WTC11 (cell line): ENCODE results near the gene SETD2.

Source experiments
- ATF1 ChIP-seq: sonication (generic); formaldehyde crosslinking; IDR thresholded peaks from 2 replicates; pipeline ENCODE4 v1.8.1; 2023; ENCODE audit warnings: mild to moderate bottlenecking, moderate library complexity, missing genetic modification reagents
- ATF3 ChIP-seq: sonication (generic); formaldehyde crosslinking; conservative IDR thresholded peaks from 2 replicates; pipeline ENCODE4 v1.8.1; 2022; ENCODE audit warnings: mild to moderate bottlenecking, missing genetic modification reagents
- CBFB ChIP-seq: sonication (generic); formaldehyde crosslinking; IDR thresholded peaks from 2 replicates; pipeline ENCODE4 v1.8.1; 2022; ENCODE audit warnings: mild to moderate bottlenecking, low read depth, missing genetic modification reagents
- CTCF ChIP-seq: fragments of 200-600 bp; IDR thresholded peaks from 2 replicates; pipeline ENCODE4 v1.8.0; 2022; ENCODE audit warnings: antibody characterized with exemption
- ESRRA ChIP-seq: sonication (generic); formaldehyde crosslinking; IDR thresholded peaks from 2 replicates; pipeline ENCODE4 v1.8.1; 2022; ENCODE audit warnings: mild to moderate bottlenecking, missing genetic modification reagents, borderline replicate concordance
- HMGXB4 ChIP-seq: sonication (generic); formaldehyde crosslinking; IDR thresholded peaks from 2 replicates; pipeline ENCODE4 v1.8.1; 2023; ENCODE audit warnings: mild to moderate bottlenecking, moderate library complexity, missing genetic modification reagents
- IRF2 ChIP-seq: sonication (generic); formaldehyde crosslinking; IDR thresholded peaks from 2 replicates; pipeline ENCODE4 v1.8.0; 2022; ENCODE audit warnings: low read depth, missing genetic modification reagents, borderline replicate concordance
- ZMAT4 ChIP-seq: fragments of 250-450 bp; sonication (Bioruptor Pico); IDR thresholded peaks from 2 replicates; pipeline ENCODE4 v1.9.0; 2021; ENCODE audit warnings: mild to moderate bottlenecking
- ZNF317 ChIP-seq: sonication (generic); formaldehyde crosslinking; IDR thresholded peaks from 2 replicates; pipeline ENCODE4 v1.8.1; 2023; ENCODE audit warnings: low read depth, mild to moderate bottlenecking, moderate library complexity, missing genetic modification reagents, borderline replicate concordance
- TF ChIP-seq, protein P1 (sequence below): sonication (generic); formaldehyde crosslinking; IDR thresholded peaks from 2 replicates; pipeline ENCODE4 v1.8.1; 2023; ENCODE audit warnings: mild to moderate bottlenecking, missing genetic modification reagents, moderate library complexity
- TF ChIP-seq, protein P2 (sequence below): sonication (generic); formaldehyde crosslinking; IDR thresholded peaks from 2 replicates; pipeline ENCODE4 v1.8.0; 2022; ENCODE audit warnings: missing genetic modification reagents

GRCh38 chr3:47121409-47121808, 42.5 kb downstream of the SETD2 start:
- TF ChIP-seq CTCF: no peak
- TF ChIP-seq ZMAT4 (CRISPR knock-in tag): no peak
- TF ChIP-seq ATF3 (CRISPR knock-in tag): no peak
- no peak for TF ChIP-seq CBFB (CRISPR knock-in tag)
- TF ChIP-seq, protein P1, sequence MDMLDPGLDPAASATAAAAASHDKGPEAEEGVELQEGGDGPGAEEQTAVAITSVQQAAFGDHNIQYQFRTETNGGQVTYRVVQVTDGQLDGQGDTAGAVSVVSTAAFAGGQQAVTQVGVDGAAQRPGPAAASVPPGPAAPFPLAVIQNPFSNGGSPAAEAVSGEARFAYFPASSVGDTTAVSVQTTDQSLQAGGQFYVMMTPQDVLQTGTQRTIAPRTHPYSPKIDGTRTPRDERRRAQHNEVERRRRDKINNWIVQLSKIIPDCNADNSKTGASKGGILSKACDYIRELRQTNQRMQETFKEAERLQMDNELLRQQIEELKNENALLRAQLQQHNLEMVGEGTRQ (CRISPR knock-in tag): no peak
- no peak for TF ChIP-seq ZNF317 (CRISPR knock-in tag)
- no peak for TF ChIP-seq ATF1 (CRISPR knock-in tag)
- TF ChIP-seq IRF2 (CRISPR knock-in tag): no peak
- TF ChIP-seq ESRRA (CRISPR knock-in tag): no peak
- no peak for TF ChIP-seq HMGXB4 (CRISPR knock-in tag)
- TF ChIP-seq, protein P2, sequence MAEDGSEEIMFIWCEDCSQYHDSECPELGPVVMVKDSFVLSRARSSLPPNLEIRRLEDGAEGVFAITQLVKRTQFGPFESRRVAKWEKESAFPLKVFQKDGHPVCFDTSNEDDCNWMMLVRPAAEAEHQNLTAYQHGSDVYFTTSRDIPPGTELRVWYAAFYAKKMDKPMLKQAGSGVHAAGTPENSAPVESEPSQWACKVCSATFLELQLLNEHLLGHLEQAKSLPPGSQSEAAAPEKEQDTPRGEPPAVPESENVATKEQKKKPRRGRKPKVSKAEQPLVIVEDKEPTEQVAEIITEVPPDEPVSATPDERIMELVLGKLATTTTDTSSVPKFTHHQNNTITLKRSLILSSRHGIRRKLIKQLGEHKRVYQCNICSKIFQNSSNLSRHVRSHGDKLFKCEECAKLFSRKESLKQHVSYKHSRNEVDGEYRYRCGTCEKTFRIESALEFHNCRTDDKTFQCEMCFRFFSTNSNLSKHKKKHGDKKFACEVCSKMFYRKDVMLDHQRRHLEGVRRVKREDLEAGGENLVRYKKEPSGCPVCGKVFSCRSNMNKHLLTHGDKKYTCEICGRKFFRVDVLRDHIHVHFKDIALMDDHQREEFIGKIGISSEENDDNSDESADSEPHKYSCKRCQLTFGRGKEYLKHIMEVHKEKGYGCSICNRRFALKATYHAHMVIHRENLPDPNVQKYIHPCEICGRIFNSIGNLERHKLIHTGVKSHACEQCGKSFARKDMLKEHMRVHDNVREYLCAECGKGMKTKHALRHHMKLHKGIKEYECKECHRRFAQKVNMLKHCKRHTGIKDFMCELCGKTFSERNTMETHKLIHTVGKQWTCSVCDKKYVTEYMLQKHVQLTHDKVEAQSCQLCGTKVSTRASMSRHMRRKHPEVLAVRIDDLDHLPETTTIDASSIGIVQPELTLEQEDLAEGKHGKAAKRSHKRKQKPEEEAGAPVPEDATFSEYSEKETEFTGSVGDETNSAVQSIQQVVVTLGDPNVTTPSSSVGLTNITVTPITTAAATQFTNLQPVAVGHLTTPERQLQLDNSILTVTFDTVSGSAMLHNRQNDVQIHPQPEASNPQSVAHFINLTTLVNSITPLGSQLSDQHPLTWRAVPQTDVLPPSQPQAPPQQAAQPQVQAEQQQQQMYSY (CRISPR knock-in tag): no peak
